SK-N-SH treated with all-trans-retinoic acid at 6 μM for 48 hours (cell line): ENCODE data around the gene LDB2.

Experiments
- ATAC-seq: fragments of 200-7000 bp; cut with Tn5 transposase; 3 replicates; pipeline ENCODE4 v1.9.1; 2020; ENCODE audit warnings: mild to moderate bottlenecking, moderate library complexity
- ARNTL ChIP-seq: fragments of 450-650 bp; formaldehyde crosslinking; IDR thresholded peaks from 2 replicates; pipeline ENCODE4 v1.5.0; 2020; ENCODE audit warnings: low read depth, mild to moderate bottlenecking, moderate library complexity, borderline replicate concordance
- BACH2 ChIP-seq: fragments of 250-450 bp; sonication (Bioruptor Pico); IDR thresholded peaks from 2 replicates; pipeline ENCODE4 v1.9.0; 2021; ENCODE audit warnings: mild to moderate bottlenecking, borderline replicate concordance
- CREB5 ChIP-seq: fragments of 250-450 bp; sonication (Bioruptor Pico); IDR thresholded peaks from 2 replicates; pipeline ENCODE4 v1.5.1; 2020; ENCODE audit warnings: low read depth, mild to moderate bottlenecking, moderate library complexity
- CSDC2 ChIP-seq: fragments of 250-450 bp; sonication (Bioruptor Pico); IDR thresholded peaks from 2 replicates; pipeline ENCODE4 v1.5.0; 2020; ENCODE audit warnings: mild to moderate bottlenecking, moderate library complexity
- CSRNP3 ChIP-seq: fragments of 250-450 bp; sonication (Bioruptor Pico); IDR thresholded peaks from 2 replicates; pipeline ENCODE4 v1.5.1; 2021; ENCODE audit warnings: mild to moderate bottlenecking, moderate library complexity
- ESRRG ChIP-seq: fragments of 250-450 bp; sonication (Bioruptor Pico); IDR thresholded peaks from 2 replicates; pipeline ENCODE4 v1.6.1; 2021; ENCODE audit warnings: mild to moderate bottlenecking
- PATZ1 ChIP-seq: fragments of 250-450 bp; sonication (Bioruptor Pico); IDR thresholded peaks from 2 replicates; pipeline ENCODE4 v1.8.0; 2020; ENCODE audit warnings: mild to moderate bottlenecking, moderate library complexity, borderline replicate concordance
- POU6F1 ChIP-seq: fragments of 250-450 bp; sonication (Bioruptor Pico); IDR thresholded peaks from 2 replicates; pipeline ENCODE4 v1.8.0; 2021; ENCODE audit warnings: low read depth, mild to moderate bottlenecking, moderate library complexity, borderline replicate concordance
- PPARA ChIP-seq: fragments of 250-450 bp; sonication (Bioruptor Pico); IDR thresholded peaks from 2 replicates; pipeline ENCODE4 v1.5.0; 2020; ENCODE audit warnings: mild to moderate bottlenecking, borderline replicate concordance
- RARB ChIP-seq: fragments of 250-450 bp; sonication (Bioruptor Pico); IDR thresholded peaks from 2 replicates; pipeline ENCODE4 v1.8.0; 2021; ENCODE audit warnings: mild to moderate bottlenecking, moderate library complexity
- SNAI2 ChIP-seq: fragments of 250-450 bp; sonication (Bioruptor Pico); IDR thresholded peaks from 2 replicates; pipeline ENCODE4 v1.5.0; 2020; ENCODE audit warnings: mild to moderate bottlenecking, moderate library complexity
- TCF4 ChIP-seq: fragments of 250-450 bp; sonication (Bioruptor Pico); IDR thresholded peaks from 2 replicates; pipeline ENCODE4 v1.8.0; 2021; ENCODE audit warnings: mild to moderate bottlenecking, moderate library complexity, borderline replicate concordance
- TOX ChIP-seq: fragments of 250-450 bp; sonication (Bioruptor Pico); IDR thresholded peaks from 2 replicates; pipeline ENCODE4 v1.8.0; 2021; ENCODE audit warnings: mild to moderate bottlenecking, moderate library complexity, borderline replicate concordance
- TSHZ2 ChIP-seq: fragments of 250-450 bp; sonication (Bioruptor Pico); IDR thresholded peaks from 2 replicates; pipeline ENCODE4 v1.5.0; 2020; ENCODE audit warnings: mild to moderate bottlenecking, moderate library complexity
- ZFP3 ChIP-seq: fragments of 250-450 bp; sonication (Bioruptor Pico); IDR thresholded peaks from 2 replicates; pipeline ENCODE4 v1.5.0; 2020; ENCODE audit warnings: mild to moderate bottlenecking, moderate library complexity
- ZFP30 ChIP-seq: fragments of 450-650 bp; formaldehyde crosslinking; IDR thresholded peaks from 2 replicates; pipeline ENCODE4 v1.5.0; 2022; ENCODE audit warnings: mild to moderate bottlenecking, moderate library complexity
- ZNF70 ChIP-seq: fragments of 450-650 bp; formaldehyde crosslinking; IDR thresholded peaks from 2 replicates; pipeline ENCODE4 v1.5.0; 2020; ENCODE audit warnings: mild to moderate bottlenecking, moderate library complexity
- ZNF8 ChIP-seq: fragments of 450-650 bp; formaldehyde crosslinking; IDR thresholded peaks from 2 replicates; pipeline ENCODE4 v1.5.0; 2020; ENCODE audit warnings: mild to moderate bottlenecking, moderate library complexity

Gene LDB2

GRCh38 chr4:16483540-16483939 lies 414.9 kb downstream of the LDB2 start:
- ATAC-seq = no peak
- TF ChIP-seq ESRRG (CRISPR knock-in tag) = no peak
- no peak for TF ChIP-seq CREB5 (CRISPR knock-in tag)
- TF ChIP-seq BACH2 (CRISPR knock-in tag) = no peak
- no peak for TF ChIP-seq ZNF70 (CRISPR knock-in tag)

GRCh38 chr4:16480011-16480410 lies 418.4 kb downstream of the LDB2 start:
- no peak for ATAC-seq
- TF ChIP-seq PPARA = no peak
- no peak for TF ChIP-seq TCF4 (CRISPR knock-in tag)

GRCh38 chr4:16472537-16472936 lies 425.9 kb downstream of the LDB2 start:
- no peak for ATAC-seq
- no peak for TF ChIP-seq RARB (CRISPR knock-in tag)
- no peak for TF ChIP-seq ZNF70 (CRISPR knock-in tag)
- no peak for TF ChIP-seq POU6F1 (CRISPR knock-in tag)
- TF ChIP-seq PATZ1 = no peak
- TF ChIP-seq, all 23 proteins: peak for 0

- TF ChIP-seq ARNTL (CRISPR knock-in tag) (no peak), CSDC2 (no peak), TOX (CRISPR knock-in tag) (no peak), ZNF70 (CRISPR knock-in tag) (no peak), CSRNP3 (CRISPR knock-in tag) (no peak), TSHZ2 (CRISPR knock-in tag) (no peak), CREB5 (CRISPR knock-in tag) (no peak), RARB (CRISPR knock-in tag) (no peak), ZFP3 (CRISPR knock-in tag) (no peak), ZFP30 (CRISPR knock-in tag) (no peak), SNAI2 (no peak), TCF4 (CRISPR knock-in tag) (no peak), PATZ1 (no peak), ZNF8 (CRISPR knock-in tag) (no peak)
- no peak for ATAC-seq
Measured at GRCh38 chr4:16467061-16467460, 431.4 kb downstream of the LDB2 start.
